Gastroesophageal sphincter (tissue), 3 donors: ENCODE data around the gene MFNG.

Experiments used
- CTCF ChIP-seq, 4 experiments: fragments of 200-600 bp in 2 of 4; fragments of 450-650 bp in 2 of 4; sonication (generic) in 1 of 4; IDR thresholded peaks; one replicate each; pipeline ENCODE4 v1.5.1; 2017 to 2019; ENCODE audit warnings: antibody characterized with exemption in 4 of 4, mild to moderate bottlenecking in 2 of 4, moderate library complexity in 2 of 4
- EP300 ChIP-seq: sonication (generic); formaldehyde crosslinking; IDR thresholded peaks from one replicate; pipeline ENCODE4 v1.6.1; 2017; ENCODE audit warnings: antibody characterized with exemption, mild to moderate bottlenecking
- POLR2AphosphoS5 ChIP-seq: sonication (generic); formaldehyde crosslinking; IDR thresholded peaks from one replicate; pipeline ENCODE4 v1.6.1; 2017; ENCODE audit warnings: antibody characterized with exemption

- no peak for TF ChIP-seq CTCF (IDR thresholded peaks at IDR 0.05)
- TF ChIP-seq POLR2AphosphoS5: no peak
- TF ChIP-seq EP300: no peak
These were observed 28.4 kb upstream of the MFNG start for GRCh38 chr22:37514526-37515051.
